Upper lobe of right lung (tissue), 1 donor: Measurements from ENCODE around the gene ZNF627. TPM values are rescaled to one million over a fixed set of nuclear protein-coding genes. Genes with fewer than 3 reads are reported as not detected.

Experiments used
- ATAC-seq: fragments of 200-7000 bp; cut with Tn5 transposase; one replicate; pipeline ENCODE4 v1.9.1; 2020; ENCODE audit warnings: mild to moderate bottlenecking, moderate library complexity
- DNase-seq: peaks from one replicate; pipeline ENCODE4 v3.0.0-alpha.2; 2020
- H3K27ac ChIP-seq: fragments of 200-600 bp; one replicate; pipeline ENCODE4 v1.8.0; 2022
- H3K27me3 ChIP-seq: fragments of 200-600 bp; one replicate; pipeline ENCODE4 v1.8.0; 2022; ENCODE audit warnings: mild to moderate bottlenecking
- H3K36me3 ChIP-seq: fragments of 200-600 bp; one replicate; pipeline ENCODE4 v1.8.0; 2022
- H3K4me1 ChIP-seq: fragments of 200-600 bp; one replicate; pipeline ENCODE4 v1.8.0; 2022
- H3K4me3 ChIP-seq: fragments of 200-600 bp; one replicate; pipeline ENCODE4 v1.8.0; 2022; ENCODE audit warnings: mild to moderate bottlenecking
- H3K9me3 ChIP-seq: fragments of 200-600 bp; one replicate; pipeline ENCODE4 v1.8.0; 2022
- CTCF ChIP-seq: fragments of 200-600 bp; IDR thresholded peaks from one replicate; pipeline ENCODE4 v1.8.0; 2022; ENCODE audit warnings: antibody characterized with exemption
- intact Hi-C: fragments of 100-400 bp; cut with DNase I; formaldehyde crosslinking; loops from one replicate; pipeline ENCODE4 v1.11.0; 2022
- total RNA-seq: library from RNA; stranded (reverse); fragmentation: NEBNext Ultra II Directional; extraction: Animal tissue kit (Norgen Biotek cat#: 25700); gene quantifications from one replicate; pipeline ENCODE4 v1.2.1, GENCODE V29; 2021
- donor health status: DM: no; HTN: yes; CAD: no; lungs with severe emphysema.

The ZNF627 gene
- total RNA-seq, 1 donor from 2014 or later: 11.6 TPM

GRCh38 chr19:11552666-11553372, 44.5 kb upstream of the ZNF627 start:
- DNase-seq (no peak), ATAC-seq (no peak)
- TF ChIP-seq CTCF: no peak
- no peak overlapping the region for H3K4me3 ChIP-seq
- H3K27ac ChIP-seq: no peak overlapping the region
- no peaks in the 10 kb centered on the region for H3K9me3 ChIP-seq
- intact Hi-C loops: no loop called here
- peaks cover 25% of the 10 kb centered on the region for H3K36me3 ChIP-seq
- H3K4me1 ChIP-seq: peaks cover 2% of the 10 kb centered on the region
- no peaks in the 10 kb centered on the region for H3K27me3 ChIP-seq

GRCh38 chr19:11554160-11554559, 43.1 kb upstream of the ZNF627 start:
- ATAC-seq (no peak), DNase-seq (no peak)
- H3K9me3 ChIP-seq: no peaks in the 10 kb centered on the region
- no peaks in the 10 kb centered on the region for H3K27me3 ChIP-seq
- intact Hi-C loops: no loop called here
- TF ChIP-seq CTCF: no peak
- peaks cover 25% of the 10 kb centered on the region for H3K36me3 ChIP-seq
- H3K27ac ChIP-seq: no peak overlapping the region
- no peak overlapping the region for H3K4me3 ChIP-seq
- H3K4me1 ChIP-seq: peaks cover 7% of the 10 kb centered on the region

- Histone ChIP-seq H3K27me3 (no peaks in the 10 kb centered on the region), H3K4me3 (no peak overlapping the region), H3K4me1 (peaks cover 15% of the 10 kb centered on the region), H3K27ac (no peak overlapping the region), H3K9me3 (no peaks in the 10 kb centered on the region), H3K36me3 (peaks cover 25% of the 10 kb centered on the region)
- TF ChIP-seq CTCF: no peak
- ATAC-seq: no peak
- intact Hi-C loops: no loop called here
- no peak for DNase-seq
Measured at GRCh38 chr19:11555246-11555645, 42.0 kb upstream of the ZNF627 start.

- no peak for DNase-seq
- Histone ChIP-seq H3K4me1 (peaks cover 17% of the 10 kb centered on the region), H3K27me3 (no peaks in the 10 kb centered on the region), H3K9me3 (no peaks in the 10 kb centered on the region), H3K36me3 (peaks cover 25% of the 10 kb centered on the region), H3K4me3 (no peak overlapping the region), H3K27ac (no peak overlapping the region)
- intact Hi-C loops: no loop called here
- no peak for TF ChIP-seq CTCF
- no peak for ATAC-seq
Measured at GRCh38 chr19:11556634-11557420, 40.5 kb upstream of the ZNF627 start.

- H3K27ac ChIP-seq: peak within 1 kb of the TSS; percentile 84
- TF ChIP-seq CTCF: peak; percentile 17
- peaks cover 17% of the 10 kb centered on the region for H3K4me1 ChIP-seq
- peaks cover 7% of the 10 kb centered on the region for H3K36me3 ChIP-seq
- peak within 1 kb of the TSS; percentile 93 for H3K4me3 ChIP-seq
- intact Hi-C loops: no loop called here
- no peaks in the 10 kb centered on the region for H3K9me3 ChIP-seq
- DNase-seq (peak; percentile 99), ATAC-seq (peak; percentile 98)
- no peaks in the 10 kb centered on the region for H3K27me3 ChIP-seq
Measured at GRCh38 chr19:11558881-11559828, 38.1 kb upstream of the ZNF627 start, which contains the start of gene ELOF1. TSS of gene ELOF1 (minus strand) at chr19:11559230. CDS start at chr19:11554347, 4,883 bp downstream.
